H1 (cell line): ENCODE measurements around the gene SOX1. TPM values are rescaled to one million over a fixed set of nuclear protein-coding genes. Genes with fewer than 3 reads are reported as not detected.

Experiments
- CTCF ChIA-PET: fragments of 300-600 bp; sonication (Branson Sonifier 250); formaldehyde crosslinking; loops from one replicate; lab custom pipeline; 2021; ENCODE audit not compliant: partially characterized antibody; lab: Charles Lee
- POLR2A ChIA-PET: fragments of 300-600 bp; sonication (Branson Sonifier 250); formaldehyde crosslinking; loops from one replicate; lab custom pipeline; 2021; ENCODE audit warnings: inconsistent platforms; ENCODE audit not compliant: partially characterized antibody; lab: Charles Lee
- DNase-seq, 2 experiments: peaks; one replicate each; pipeline versions ENCODE4 v3.0.0 to v3.0.0-alpha.2; 2010 to 2022; ENCODE audit warnings: low spot score in 2 of 2, low read depth in 1 of 2, mixed read lengths in 1 of 2
- FAIRE-seq: peaks from 2 replicates; lab custom pipeline; 2011; peaks lifted over from hg19 to GRCh38; lab: Jason Lieb, UNC
- H2AFZ ChIP-seq: 2 replicates; pipeline ENCODE4 v1.8.1; 2012; ENCODE audit warnings: low read length, inconsistent platforms
- H2AK5ac ChIP-seq: 2 replicates; pipeline ENCODE4 v1.6.1; 2013; ENCODE audit warnings: low read depth, low read length
- H2BK120ac ChIP-seq: replicated peaks from 2 replicates; pipeline ENCODE3; 2013; ENCODE audit warnings: low read depth, low read length, inconsistent platforms
- H2BK12ac ChIP-seq: 2 replicates; pipeline ENCODE4 v1.6.1; 2013; ENCODE audit warnings: low read depth, low read length
- H2BK15ac ChIP-seq: 2 replicates; pipeline ENCODE4 v1.6.1; 2013; ENCODE audit warnings: low read length
- H2BK20ac ChIP-seq: 2 replicates; pipeline ENCODE4 v1.6.1; 2013; ENCODE audit warnings: low read length
- H2BK5ac ChIP-seq: 2 replicates; pipeline ENCODE4 v1.6.1; 2013; ENCODE audit warnings: low read depth, low read length
- H3K14ac ChIP-seq: 2 replicates; pipeline ENCODE4 v1.6.1; 2013; ENCODE audit warnings: inconsistent platforms; ENCODE audit not compliant: insufficient read length
- H3K18ac ChIP-seq: 2 replicates; pipeline ENCODE4 v1.6.1; 2013; ENCODE audit warnings: low read length; ENCODE audit errors: extremely low read depth
- H3K23ac ChIP-seq: 2 replicates; pipeline ENCODE4 v1.6.1; 2013; ENCODE audit warnings: inconsistent platforms; ENCODE audit not compliant: insufficient read length
- H3K23me2 ChIP-seq: 2 replicates; pipeline ENCODE4 v1.6.1; 2013; ENCODE audit warnings: low read depth, low read length
- H3K27ac ChIP-seq: 2 replicates; pipeline ENCODE4 v1.6.1; 2011; ENCODE audit warnings: low read depth, low read length, inconsistent platforms
- H3K27me3 ChIP-seq, 4 experiments: replicated peaks in 1 of 4; 1 replicate in 1 of 4; 2 replicates in 3 of 4; pipeline versions ENCODE4 v1.6.1 to v1.8.1; 2011 to 2013; ENCODE audit warnings: low read length in 3 of 4, mild to moderate bottlenecking in 3 of 4, inconsistent platforms in 2 of 4, mixed read lengths in 2 of 4, moderate library complexity in 1 of 4; ENCODE audit not compliant: control insufficient read depth in 3 of 4, insufficient read depth in 3 of 4; ENCODE audit errors: extremely low read depth in 1 of 4
- H3K36me3 ChIP-seq, 4 experiments: 2 replicates each; pipeline versions ENCODE4 v1.6.1 to v1.8.1; 2011 to 2013; ENCODE audit warnings: mild to moderate bottlenecking in 4 of 4, low read length in 3 of 4, moderate library complexity in 2 of 4, control low read depth in 1 of 4, inconsistent platforms in 1 of 4; ENCODE audit not compliant: insufficient read depth in 4 of 4, control insufficient read depth in 2 of 4
- H3K4ac ChIP-seq: replicated peaks from 2 replicates; pipeline ENCODE3; 2013; ENCODE audit warnings: low read length, low read depth, mixed read lengths, inconsistent platforms; ENCODE audit not compliant: insufficient read length
- H3K4me1 ChIP-seq, 4 experiments: replicated peaks in 1 of 4; 1 replicate in 1 of 4; 2 replicates in 3 of 4; pipeline versions ENCODE4 v1.6.1 to v1.8.1; 2011 to 2013; ENCODE audit warnings: low read length in 3 of 4, inconsistent platforms in 2 of 4, mixed read lengths in 1 of 4; ENCODE audit not compliant: insufficient read depth in 4 of 4, control insufficient read depth in 3 of 4
- H3K4me2 ChIP-seq, 2 experiments: 2 replicates each; pipeline versions ENCODE4 v1.6.1 to v1.8.1; 2011 to 2013; ENCODE audit warnings: low read depth in 2 of 2, low read length in 2 of 2, control low read depth in 1 of 2, inconsistent platforms in 1 of 2, mild to moderate bottlenecking in 1 of 2; ENCODE audit not compliant: insufficient read depth in 1 of 2
- H3K4me3 ChIP-seq, 4 experiments: fragments of 200-600, 300-600 bp in 1 of 4; sonication (generic), shearing (Covaris generic), sonication (Bioruptor Twin) in 1 of 4; 2 replicates each; pipeline versions ENCODE4 v1.5.1 to v1.8.1; 2011 to 2016; ENCODE audit warnings: low read length in 4 of 4, low read depth in 3 of 4, control low read depth in 2 of 4, inconsistent platforms in 2 of 4, mild to moderate bottlenecking in 2 of 4, mixed read lengths in 1 of 4, moderate library complexity in 1 of 4; ENCODE audit not compliant: insufficient read depth in 2 of 4; ENCODE audit errors: extremely low read depth in 1 of 4
- H3K56ac ChIP-seq: replicated peaks from 2 replicates; pipeline ENCODE3; 2013; ENCODE audit warnings: low read depth, mild to moderate bottlenecking, mixed read lengths, low read length, inconsistent platforms; ENCODE audit not compliant: insufficient read length
- H3K79me1 ChIP-seq: 2 replicates; pipeline ENCODE4 v1.6.1; 2013; ENCODE audit warnings: low read depth, low read length, control low read depth
- H3K79me2 ChIP-seq, 2 experiments: 2 replicates each; pipeline versions ENCODE4 v1.6.1 to v1.8.1; 2012 to 2013; ENCODE audit warnings: low read length in 2 of 2, mild to moderate bottlenecking in 2 of 2, inconsistent platforms in 1 of 2; ENCODE audit not compliant: insufficient read depth in 2 of 2, control insufficient read depth in 1 of 2
- H3K9ac ChIP-seq, 4 experiments: replicated peaks in 1 of 4; 1 replicate in 1 of 4; 2 replicates in 3 of 4; pipeline versions ENCODE4 v1.6.1 to v1.8.1; 2011 to 2013; ENCODE audit warnings: low read depth in 3 of 4, low read length in 3 of 4, control low read depth in 2 of 4, mild to moderate bottlenecking in 2 of 4, moderate library complexity in 2 of 4, inconsistent platforms in 1 of 4; ENCODE audit errors: extremely low read depth in 1 of 4
- H3K9me3 ChIP-seq, 2 experiments: 2 replicates each; pipeline versions ENCODE4 v1.6.1 to v1.8.1; 2012 to 2013; ENCODE audit warnings: mild to moderate bottlenecking in 2 of 2, moderate library complexity in 2 of 2, control low read depth in 1 of 2, inconsistent platforms in 1 of 2, low read depth in 1 of 2, low read length in 1 of 2, mixed read lengths in 1 of 2; ENCODE audit not compliant: insufficient read depth in 2 of 2
- H4K20me1 ChIP-seq, 2 experiments: replicated peaks in 1 of 2; 2 replicates each; pipeline versions ENCODE3 to v1.8.1; 2011 to 2013; ENCODE audit warnings: inconsistent platforms in 2 of 2, low read length in 2 of 2, mild to moderate bottlenecking in 1 of 2; ENCODE audit not compliant: insufficient read depth in 2 of 2, control insufficient read depth in 1 of 2
- H4K5ac ChIP-seq: 2 replicates; pipeline ENCODE4 v1.6.1; 2013; ENCODE audit warnings: low read length, low read depth, mixed read lengths, inconsistent platforms; ENCODE audit not compliant: insufficient read length
- H4K8ac ChIP-seq: 2 replicates; pipeline ENCODE4 v1.8.0; 2013; ENCODE audit warnings: mild to moderate bottlenecking, moderate library complexity, low read length, inconsistent platforms; ENCODE audit not compliant: insufficient read depth; ENCODE audit errors: extremely low read depth
- H4K91ac ChIP-seq: replicated peaks from 2 replicates; pipeline ENCODE3; 2013; ENCODE audit warnings: low read length, mixed read lengths, inconsistent platforms; ENCODE audit not compliant: insufficient read length
- BACH1 ChIP-seq: IDR thresholded peaks from 2 replicates; pipeline ENCODE4 v1.6.1; 2012; ENCODE audit warnings: low read length, improper control_type of control experiment
- CBX5 ChIP-seq: fragments of 300-800, 300-1000 bp; sonication (generic); IDR thresholded peaks from 2 replicates; pipeline ENCODE4 v1.7.1; 2016; ENCODE audit warnings: antibody characterized with exemption, low read length, low read depth
- CTCF ChIP-seq, 3 experiments: IDR thresholded peaks; 1 replicate in 2 of 3; 2 replicates in 1 of 3; pipeline versions ENCODE4 v1.5.1 to v1.6.1; 2011; ENCODE audit warnings: low read length in 3 of 3, mild to moderate bottlenecking in 3 of 3, inconsistent platforms in 2 of 3, low read depth in 1 of 3, moderate library complexity in 1 of 3; ENCODE audit not compliant: insufficient read depth in 1 of 3; ENCODE audit errors: control extremely low read depth in 1 of 3
- JUN ChIP-seq: IDR thresholded peaks from 2 replicates; pipeline ENCODE4 v1.6.1; 2011; ENCODE audit warnings: low read depth, mild to moderate bottlenecking, improper control_type of control experiment, low read length
- JUND ChIP-seq: IDR thresholded peaks from 2 replicates; pipeline ENCODE4 v1.6.1; 2011; ENCODE audit warnings: mild to moderate bottlenecking, improper control_type of control experiment, low read length
- KDM4A ChIP-seq: IDR thresholded peaks from one replicate; pipeline ENCODE4 v1.7.1; 2012; ENCODE audit warnings: low read depth, mild to moderate bottlenecking, moderate library complexity, low read length, inconsistent platforms; ENCODE audit not compliant: severe bottlenecking
- NRF1 ChIP-seq: IDR thresholded peaks from 2 replicates; pipeline ENCODE4 v1.6.1; 2011; ENCODE audit warnings: mild to moderate bottlenecking, low read depth, low read length, improper control_type of control experiment
- SIX5 ChIP-seq: IDR thresholded peaks from 2 replicates; pipeline ENCODE4 v1.6.1; 2011; ENCODE audit warnings: mild to moderate bottlenecking, low read depth, low read length
- SP1 ChIP-seq: IDR thresholded peaks from 2 replicates; pipeline ENCODE4 v1.6.1; 2011; ENCODE audit warnings: low read depth, low read length
- SRF ChIP-seq: IDR thresholded peaks from 2 replicates; pipeline ENCODE4 v1.6.1; 2011; ENCODE audit warnings: mild to moderate bottlenecking, low read depth, low read length, moderate library complexity
- WGBS, 2 experiments: shearing (Covaris generic) in 1 of 2; methylation state at CpG; one replicate each; pipeline versions ENCODE4 v1.1.6 to v1.1.7; 2013 to 2015; ENCODE audit warnings: low lambda C conversion rate in 2 of 2, mixed read lengths in 2 of 2, inconsistent platforms in 1 of 2, low coverage in 1 of 2, missing lambda C conversion rate in 1 of 2; ENCODE audit not compliant: insufficient replicate concordance in 2 of 2, insufficient coverage in 1 of 2, insufficient read length in 1 of 2; ENCODE audit errors: extremely low coverage in 1 of 2, missing lambda C conversion rate in 1 of 2; 5-methylcytosine and 5-hydroxymethylcytosine counted together
- polyA plus RNA-seq, 7 experiments: library from polyadenylated mRNA; depleted of rRNA in 3 of 7; stranded (reverse) in 5 of 7; unstranded in 2 of 7; fragments of >200 nt in 5 of 7; fragments of 200-250 nt in 2 of 7; gene quantifications; 1 replicate in 5 of 7; 2 replicates in 1 of 7; 4 replicates in 1 of 7; pipeline versions ENCODE4 v1.2.1 to v1.2.3, GENCODE V29; 2011 to 2013; ENCODE audit warnings: missing spikeins in 2 of 7, mixed read lengths in 2 of 7
- total RNA-seq: library from RNA; stranded (reverse); fragmentation: NEBNext Ultra II Directional; extraction: Animal tissue kit (Norgen Biotek cat#: 25700); gene quantifications from 2 replicates; pipeline ENCODE4 v1.2.1, GENCODE V29; 2021
- TF ChIP-seq, protein P1 (sequence below): IDR thresholded peaks from 2 replicates; pipeline ENCODE4 v1.6.1; 2011; ENCODE audit warnings: low read length, improper control_type of control experiment

Gene SOX1
- total and polyA plus RNA-seq, 2 of the 8 experiments (the other 6 are each of a cell fraction or from before 2014, with no cell fraction given) = 0.03 to 0.09 TPM

DNA sequence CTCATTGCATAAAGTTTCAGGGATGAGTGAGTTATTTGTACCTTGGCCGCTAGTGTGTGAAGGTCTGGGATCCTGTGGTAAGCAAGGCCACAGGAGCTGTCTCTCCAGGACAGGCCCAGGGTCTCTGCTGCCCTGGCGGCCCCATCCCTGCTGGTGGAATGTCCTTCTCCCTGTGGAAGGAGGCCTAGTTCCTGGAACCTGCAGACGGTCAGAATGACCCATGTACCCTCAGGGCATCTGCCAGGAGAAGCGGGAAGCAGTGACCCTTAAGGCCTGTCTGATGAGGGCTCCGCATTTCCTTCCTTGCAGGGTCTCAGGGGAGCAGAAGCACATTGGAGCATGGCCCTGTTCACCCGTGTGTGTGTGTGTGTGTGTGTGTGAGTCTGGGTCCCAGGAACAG is 32.1 kb upstream of the SOX1 start:
- DNase-seq = no peak
- Histone ChIP-seq H3K4ac (no peak overlapping the region), H2BK20ac (no peak overlapping the region), H4K20me1 (no peaks in the 10 kb centered on the region), H2BK5ac (no peak overlapping the region), H3K18ac (no peak overlapping the region), H2AFZ (no peak overlapping the region), H3K79me1 (no peaks in the 10 kb centered on the region; the same call in 1 of the 2 replicates), H3K14ac (no peak overlapping the region), H3K23me2 (no peaks in the 10 kb centered on the region), H3K4me3 (no peak overlapping the region), H3K4me1 (peaks cover 0 to 2% (median under 1%) of the 10 kb centered on the region in 4 experiments; a peak in 1 of 7 replicates), H2BK12ac (no peak overlapping the region), H3K23ac (no peak overlapping the region), H2AK5ac (no peak overlapping the region), H3K27me3 (peaks cover 0 to 2% (median 0%) of the 10 kb centered on the region in 4 experiments; a peak in 3 of 7 replicates), H2BK15ac (no peak overlapping the region), H4K5ac (no peak overlapping the region), H3K79me2 (no peaks in the 10 kb centered on the region), H2BK120ac (no peak overlapping the region), H3K9ac (no peak overlapping the region), H4K91ac (no peak overlapping the region), H3K4me2 (no peak overlapping the region), H3K27ac (no peak overlapping the region), H3K36me3 (no peaks in the 10 kb centered on the region), H3K9me3 (no peaks in the 10 kb centered on the region), H3K56ac (no peak overlapping the region), H4K8ac (no peak overlapping the region)
- POLR2A ChIA-PET = no interaction called here
- no peak for FAIRE-seq
- CTCF ChIA-PET = interaction anchor here (1.4 kb wide), 1 partner anchor 14 kb away, joined by 4 read pairs; no protein-coding TSS in a partner anchor
- WGBS, 2 experiments = 86% methylated on average over 5 of the region's 6 CpGs; no CpG with 5 or more reads in 1 of the 2 experiments
- TF ChIP-seq, protein P1, sequence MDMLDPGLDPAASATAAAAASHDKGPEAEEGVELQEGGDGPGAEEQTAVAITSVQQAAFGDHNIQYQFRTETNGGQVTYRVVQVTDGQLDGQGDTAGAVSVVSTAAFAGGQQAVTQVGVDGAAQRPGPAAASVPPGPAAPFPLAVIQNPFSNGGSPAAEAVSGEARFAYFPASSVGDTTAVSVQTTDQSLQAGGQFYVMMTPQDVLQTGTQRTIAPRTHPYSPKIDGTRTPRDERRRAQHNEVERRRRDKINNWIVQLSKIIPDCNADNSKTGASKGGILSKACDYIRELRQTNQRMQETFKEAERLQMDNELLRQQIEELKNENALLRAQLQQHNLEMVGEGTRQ = no peak
- no peak for TF ChIP-seq SRF
- no peak for TF ChIP-seq KDM4A
- TF ChIP-seq JUN = no peak
- no peak for TF ChIP-seq SP1
- no peak for TF ChIP-seq BACH1
- TF ChIP-seq SIX5 = no peak
- TF ChIP-seq JUND = no peak
- no peak for TF ChIP-seq CTCF (IDR thresholded peaks at IDR 0.05; ENCODE audit: control extremely low read depth in 1 of 3, insufficient read depth in 1 of 3, low read depth in 1 of 3, low read length in 3 of 3)
- TF ChIP-seq NRF1 = no peak
- TF ChIP-seq CBX5 = no peak
